ENCODE results near the gene RAB5B.
"Not testable (repeated sequence)": the region's sequence is repeated elsewhere in the genome, so short reads cannot be mapped to it uniquely, and the experiment has no call there.

Gene RAB5B

DNA sequence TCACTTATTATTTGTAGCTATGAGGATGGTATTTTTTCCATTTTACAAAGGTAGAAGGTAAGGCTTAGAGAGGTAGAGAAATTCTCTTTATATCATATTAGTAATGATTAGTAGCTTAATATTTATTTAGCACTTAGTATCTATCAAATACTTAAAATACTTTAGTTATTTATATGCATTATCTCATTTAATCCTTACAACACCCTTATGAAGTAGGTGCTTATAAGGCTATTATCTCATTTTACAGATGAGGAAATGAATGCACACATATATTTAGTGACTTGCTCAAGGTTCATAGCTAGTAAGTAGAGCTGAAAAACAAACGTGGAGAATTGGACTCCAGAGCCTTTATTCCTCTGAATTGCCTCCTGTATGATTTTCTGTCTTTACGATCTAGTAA, 11.0 kb downstream of the RAB5B start:
- DNase-seq (ENCODE audit: low spot score) = no peak

DNA sequence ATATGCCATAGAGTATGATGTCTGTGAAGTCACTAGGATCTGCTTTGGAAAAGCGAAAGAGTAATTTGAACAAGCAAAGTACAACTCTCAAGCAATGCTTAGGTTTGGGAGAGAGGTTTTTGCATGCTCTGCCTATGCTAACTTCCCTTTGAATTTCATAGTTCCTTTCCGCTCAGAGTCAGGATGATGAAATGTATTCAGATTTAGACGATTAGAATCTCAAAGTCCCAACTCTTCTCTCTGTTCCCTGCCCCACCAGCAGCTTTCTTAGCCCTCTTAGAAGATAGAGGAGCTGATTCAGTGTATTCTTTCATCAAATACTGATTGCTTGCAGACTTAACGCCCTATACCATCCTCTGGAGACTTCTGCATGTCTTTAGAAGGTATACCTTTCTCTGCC, 11.5 kb downstream of the RAB5B start:
- no peak for DNase-seq (ENCODE audit: low spot score)

DNA sequence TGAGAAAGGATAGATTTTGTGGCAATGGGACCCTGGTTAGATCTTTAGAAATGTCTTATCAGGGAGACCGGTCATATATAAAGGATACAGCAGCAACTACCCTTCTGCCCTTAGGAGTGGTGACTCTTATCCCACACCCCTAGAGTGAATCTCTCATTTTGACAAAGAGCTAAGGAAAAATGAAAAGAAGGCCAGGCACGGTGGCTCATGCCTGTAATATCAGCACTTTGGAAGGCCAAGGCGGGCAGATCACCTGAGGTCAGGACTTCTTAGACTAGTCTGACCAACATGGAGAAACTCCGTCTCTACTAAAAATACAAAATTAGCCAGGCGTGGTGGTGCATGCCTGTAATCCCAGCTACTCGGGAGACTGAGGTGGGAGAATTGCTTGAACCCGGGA, 12.1 kb downstream of the RAB5B start:
- DNase-seq (ENCODE audit: low spot score) = not testable (repeated sequence)

GRCh38 chr12:55991110-55991509, 17.2 kb downstream of the RAB5B start:
- DNase-seq (ENCODE audit: low spot score) = no peak

- no peak for DNase-seq (ENCODE audit: low spot score)
Measured at GRCh38 chr12:55993230-55993853, 19.5 kb downstream of the RAB5B start.

DNA sequence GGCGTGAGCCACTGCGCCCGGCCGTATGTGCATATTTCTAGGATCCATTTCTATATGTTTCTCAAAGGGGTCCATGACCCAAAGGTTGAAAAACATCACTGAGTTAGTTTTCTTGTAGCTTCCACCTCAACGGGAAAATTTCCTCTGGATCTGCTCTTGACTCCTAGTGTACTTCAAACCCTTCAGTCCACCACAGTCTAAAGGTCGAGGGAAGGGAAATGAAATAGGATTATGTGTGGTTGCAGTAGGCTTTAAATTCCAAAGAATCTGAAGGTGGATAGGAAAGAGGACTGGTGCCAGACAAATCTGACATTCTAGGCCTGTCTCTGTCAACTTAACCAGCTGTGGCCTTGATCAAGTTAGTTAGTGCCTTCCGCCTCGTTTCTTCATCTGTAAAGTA, 21.5 kb downstream of the RAB5B start:
- DNase-seq (ENCODE audit: low spot score) = no peak

GRCh38 chr12:55996201-55996714, 22.4 kb downstream of the RAB5B start:
- DNase-seq (ENCODE audit: low spot score) = peak; percentile 87

DNA sequence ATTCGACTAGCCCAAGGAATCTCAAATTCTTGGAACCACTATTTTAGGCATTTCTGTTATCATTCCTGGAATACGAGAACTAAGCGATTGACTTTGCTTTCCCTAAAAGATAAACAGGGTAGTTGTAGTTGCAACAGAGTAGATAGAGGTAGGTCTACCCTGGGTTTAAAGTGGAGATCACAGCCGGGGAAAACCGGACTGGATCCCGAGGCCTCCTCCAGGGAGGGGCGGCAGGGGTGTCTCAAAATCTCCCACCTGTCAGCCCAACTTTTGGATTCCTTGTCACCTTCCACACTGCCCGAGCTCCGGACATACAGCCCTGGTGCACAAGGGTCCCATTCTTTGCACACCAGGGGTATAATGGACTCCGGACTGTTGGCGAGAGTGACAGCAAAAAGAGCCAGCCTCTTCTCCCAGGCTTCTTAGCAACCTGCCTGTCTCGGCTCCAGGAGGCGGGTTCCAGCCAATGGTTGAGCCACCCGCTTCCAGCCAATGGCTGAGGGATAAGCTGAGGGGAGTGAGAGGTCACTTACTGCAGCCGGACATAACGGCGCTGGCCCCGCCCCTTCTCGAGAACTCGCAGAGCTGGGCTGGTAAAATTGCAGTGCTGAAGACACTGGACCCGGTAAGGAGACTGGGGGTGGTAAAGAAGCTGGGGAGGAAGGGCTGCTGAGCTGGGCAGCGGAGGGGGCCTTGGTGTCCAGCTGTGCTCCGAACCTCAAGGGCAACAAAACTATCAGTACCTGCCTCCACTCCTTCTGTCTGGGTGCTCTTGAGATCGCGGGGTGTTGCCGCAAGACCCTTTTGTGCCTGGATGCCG, 23.0 kb downstream of the RAB5B start, which contains the start of gene SUOX:
SUOX (plus strand) TSS at position 562 of the 820 bp plus-strand sequence. CDS start 4,946 bp downstream, outside the sequence.
- DNase-seq (ENCODE audit: low spot score) = no peak

GRCh38 chr12:55997535-55997859, 23.6 kb downstream of the RAB5B start:
- DNase-seq (ENCODE audit: low spot score) = no peak

DNA sequence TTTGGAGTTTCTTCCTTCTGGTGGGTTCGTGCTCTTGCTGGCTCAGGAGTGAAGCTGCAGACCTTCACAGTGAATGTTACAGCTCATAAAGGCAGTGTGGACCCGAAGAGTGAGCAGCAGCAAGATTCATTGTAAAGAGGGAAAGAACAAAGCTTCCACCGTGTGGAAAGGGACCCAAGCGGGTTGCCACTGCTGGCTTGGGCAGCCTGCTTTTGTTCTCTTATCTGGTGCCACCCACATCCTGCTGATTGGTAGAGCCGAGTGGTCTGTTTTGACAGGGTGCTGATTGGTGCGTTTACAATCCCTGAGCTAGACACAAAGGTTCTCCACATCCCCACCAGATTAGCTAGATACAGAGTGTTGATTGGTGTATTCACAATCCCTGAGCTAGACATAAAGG, 25.6 kb downstream of the RAB5B start:
- DNase-seq (ENCODE audit: low spot score) = not testable (repeated sequence)

- DNase-seq (ENCODE audit: low spot score) = not testable (repeated sequence)
Measured at GRCh38 chr12:55999999-56000540, 26.2 kb downstream of the RAB5B start.

- DNase-seq (ENCODE audit: low spot score) = no peak
Measured at GRCh38 chr12:56001487-56002100, 27.7 kb downstream of the RAB5B start.

DNA sequence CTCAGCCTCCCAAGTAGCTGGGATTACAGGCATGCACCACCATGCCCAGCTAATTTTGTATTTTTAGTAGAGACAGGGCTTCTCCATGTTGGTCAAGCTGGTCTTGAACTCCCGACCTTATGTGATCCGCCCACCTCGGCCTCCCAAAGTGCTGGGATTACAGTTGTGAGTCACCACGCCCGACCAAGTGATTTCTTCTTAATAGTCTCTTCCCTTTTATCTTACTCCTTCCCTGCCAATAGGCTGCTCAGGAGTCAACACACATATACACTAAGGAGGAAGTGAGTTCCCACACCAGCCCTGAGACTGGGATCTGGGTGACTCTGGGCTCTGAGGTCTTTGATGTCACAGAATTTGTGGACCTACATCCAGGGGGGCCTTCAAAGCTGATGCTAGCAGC, 29.5 kb downstream of the RAB5B start:
- DNase-seq (ENCODE audit: low spot score) = not testable (repeated sequence)

DNA sequence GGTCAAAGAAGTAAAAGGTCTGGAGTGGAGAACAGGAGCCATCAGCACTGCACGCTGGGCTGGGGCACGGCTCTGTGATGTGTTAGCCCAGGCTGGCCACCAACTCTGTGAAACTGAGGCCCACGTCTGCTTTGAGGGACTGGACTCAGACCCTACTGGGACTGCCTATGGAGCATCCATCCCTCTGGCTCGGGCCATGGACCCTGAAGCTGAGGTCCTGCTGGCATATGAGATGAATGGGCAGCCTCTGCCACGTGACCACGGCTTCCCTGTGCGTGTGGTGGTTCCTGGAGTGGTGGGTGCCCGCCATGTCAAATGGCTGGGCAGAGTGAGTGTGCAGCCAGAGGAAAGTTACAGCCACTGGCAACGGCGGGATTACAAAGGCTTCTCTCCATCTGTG, 30.3 kb downstream of the RAB5B start:
- DNase-seq (ENCODE audit: low spot score) = no peak

DNA sequence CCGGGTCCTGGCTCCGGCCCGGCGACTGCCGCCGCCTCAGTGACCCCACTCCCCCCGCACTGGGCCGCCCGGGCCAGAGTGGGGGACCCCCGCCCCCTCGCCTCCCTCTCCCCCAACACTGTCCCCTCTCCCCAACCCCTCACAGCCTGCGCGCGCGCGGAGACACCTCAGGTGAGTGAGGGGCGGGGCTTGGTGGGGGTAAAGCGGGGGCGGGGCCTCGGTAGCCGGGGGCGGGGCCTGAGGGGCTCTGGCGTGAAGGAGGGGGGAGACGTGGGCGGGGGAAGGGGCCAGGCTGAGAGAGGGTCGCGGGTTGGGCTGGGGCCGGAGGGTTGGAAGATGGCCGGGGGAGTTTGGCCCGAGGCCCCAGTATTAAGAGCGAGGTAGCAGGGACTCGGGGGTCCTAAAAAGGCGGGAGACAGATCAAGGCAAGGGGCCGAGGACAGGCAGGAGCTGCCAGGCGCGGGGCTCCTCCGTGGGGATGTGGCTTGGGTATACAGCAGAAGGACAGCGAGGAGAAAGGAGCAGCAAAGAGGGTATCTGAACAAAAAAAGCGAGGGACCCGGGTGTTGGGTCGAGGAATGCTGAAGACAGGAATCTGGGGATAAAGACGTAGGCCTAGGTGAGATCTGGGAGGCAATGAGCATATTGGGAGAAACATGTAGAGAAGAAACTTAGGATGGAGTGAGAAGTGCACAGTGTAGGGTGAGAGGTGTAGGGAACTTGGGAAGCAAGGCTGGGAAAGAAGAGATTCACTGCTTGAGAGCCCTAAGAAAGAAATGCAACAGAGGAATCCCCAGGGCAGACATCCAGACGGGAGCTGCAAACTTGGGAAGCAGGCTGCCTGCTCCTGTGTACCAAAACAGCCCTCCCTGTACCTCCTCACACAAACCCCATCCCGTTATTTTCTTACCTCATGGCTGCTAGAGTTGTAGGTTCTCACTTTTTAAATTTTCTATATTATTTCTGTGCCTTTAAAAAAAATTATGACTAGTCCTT, 34.0 kb downstream of the RAB5B start:
- DNase-seq (ENCODE audit: low spot score) = peak; percentile 45

DNA sequence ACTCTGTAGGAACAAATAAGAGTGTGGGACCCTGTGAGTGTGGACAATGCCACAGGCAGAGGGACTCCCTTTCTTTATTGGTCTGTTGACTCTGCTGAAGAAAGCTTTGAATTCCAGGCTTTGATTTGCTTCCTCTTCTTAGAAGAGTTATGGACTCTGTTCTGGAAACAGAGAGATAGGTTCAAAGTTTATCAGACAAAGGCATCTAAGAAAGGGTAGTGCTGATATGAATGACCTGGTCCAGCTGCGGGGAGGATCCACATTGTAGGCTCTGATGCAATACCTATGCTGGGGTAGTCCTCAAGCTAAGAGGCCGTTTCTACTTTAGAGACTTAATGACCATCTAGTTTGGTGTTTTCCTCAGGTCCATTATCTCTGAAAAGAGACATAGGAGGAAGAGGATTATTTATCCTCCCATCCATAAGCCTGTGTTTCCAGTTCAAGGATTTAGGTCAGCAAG, 36.3 kb downstream of the RAB5B start:
- DNase-seq (ENCODE audit: low spot score) = no peak

- DNase-seq (ENCODE audit: low spot score) = no peak
Measured at GRCh38 chr12:56011509-56012090, 37.7 kb downstream of the RAB5B start.

DNA sequence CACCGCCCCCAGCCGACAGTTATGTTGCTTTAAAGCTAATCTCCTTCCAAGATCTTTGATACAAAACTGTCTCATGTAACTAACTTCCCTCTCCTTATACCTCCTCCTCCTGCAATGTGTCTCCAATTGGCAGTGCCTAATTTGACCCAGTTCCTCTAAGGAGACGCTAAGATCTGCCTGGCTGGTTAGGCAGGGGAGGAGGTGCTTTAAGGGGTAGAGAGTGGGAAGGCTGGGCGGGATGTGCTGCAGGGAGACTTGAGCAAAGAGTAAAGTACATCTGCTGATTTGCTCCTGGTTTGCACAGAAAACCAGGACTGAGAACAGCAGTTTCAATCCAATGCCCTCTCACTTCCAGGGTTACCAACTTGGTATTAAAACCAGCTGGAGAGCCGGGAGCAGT, 39.6 kb downstream of the RAB5B start:
- no peak for DNase-seq (ENCODE audit: low spot score)

DNA sequence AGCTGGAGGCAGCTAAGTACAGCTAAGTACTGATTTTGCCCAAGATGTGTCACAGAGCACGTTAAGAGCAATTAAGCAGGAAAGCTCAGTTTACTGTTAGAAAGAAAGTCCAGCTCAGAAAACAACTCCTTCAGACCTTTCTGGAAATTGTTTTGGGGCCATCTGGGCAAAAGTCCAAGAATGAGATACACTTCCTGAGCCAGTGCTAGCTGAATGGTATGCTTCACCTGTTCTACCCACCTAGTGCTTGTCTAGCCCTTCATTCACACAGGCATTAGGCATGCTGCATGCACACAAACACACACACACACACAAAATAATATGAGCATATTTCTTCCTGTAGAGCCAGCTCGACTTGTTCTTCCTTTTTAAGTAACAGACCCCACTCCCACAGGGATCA, 40.3 kb downstream of the RAB5B start:
- DNase-seq (ENCODE audit: low spot score) = no peak

DNA sequence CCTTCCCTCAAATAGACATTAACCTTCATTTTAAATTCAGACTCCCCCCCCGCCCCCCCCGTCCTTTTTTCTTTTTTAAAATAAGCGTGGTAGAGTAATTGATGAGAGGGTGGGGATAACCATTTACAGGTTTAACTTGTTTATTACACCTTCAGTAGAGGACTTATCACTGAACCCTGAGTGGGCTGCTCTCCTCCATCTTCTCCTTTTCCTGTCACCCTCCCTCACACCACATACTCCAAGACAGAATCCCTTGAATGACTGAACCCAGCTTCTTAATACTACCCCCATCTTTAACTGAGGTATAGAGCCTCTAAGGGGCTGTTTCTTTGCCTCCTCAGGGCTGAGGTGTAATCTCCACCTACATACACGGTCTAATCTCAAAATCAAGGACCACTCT, 43.3 kb downstream of the RAB5B start:
- DNase-seq (ENCODE audit: low spot score) = no peak

DNA sequence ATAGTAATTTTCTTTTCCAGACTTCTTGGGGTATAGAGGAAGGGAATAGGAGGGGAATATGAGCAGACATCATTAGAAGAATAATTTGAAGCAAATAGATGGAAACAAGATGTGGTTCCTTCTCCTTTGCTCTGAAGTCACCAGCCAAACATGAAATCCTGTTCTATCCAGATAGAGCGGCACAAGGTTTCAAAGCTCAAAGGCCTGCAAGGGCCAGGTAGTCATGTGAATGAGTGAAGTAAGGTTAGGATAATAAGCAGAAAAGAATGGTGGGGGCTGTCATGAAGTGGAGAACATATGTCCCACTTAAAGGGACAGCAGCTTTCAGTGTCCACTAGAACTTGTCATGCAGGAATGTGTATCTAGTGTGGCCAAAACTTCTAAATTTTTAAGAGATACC, 44.5 kb downstream of the RAB5B start:
- no peak for DNase-seq (ENCODE audit: low spot score)
